ENCODE data around the gene RALGAPA2. TPM values are rescaled to one million over a fixed set of nuclear protein-coding genes. Genes with fewer than 3 reads are reported as not detected.

RALGAPA2 gene
- total and polyA plus RNA-seq, 2 donors (not counting 3 experiments of a cell fraction or from before 2014, with no cell fraction given): 10.0 to 46.8 TPM

GRCh38 chr20:20482453-20482852, 230.0 kb downstream of the RALGAPA2 start:
- DNase-seq (ENCODE audit: low read depth, low spot score) (no peak), FAIRE-seq (no peak)
- no peak overlapping the region for H3K9ac ChIP-seq (replicated peaks; ENCODE audit: extremely low read depth, insufficient read depth, low read length)
- no peaks in the 10 kb centered on the region for H4K20me1 ChIP-seq (replicated peaks; ENCODE audit: control insufficient read depth, extremely low read depth, insufficient read depth, low read length)
- no peaks in the 10 kb centered on the region for H3K27me3 ChIP-seq (ENCODE audit: control insufficient read depth in 2 of 2, insufficient read depth in 2 of 2, low read length in 2 of 2)
- POLR2A ChIA-PET: no interaction called here
- H3K4me3 ChIP-seq (replicated peaks in 1 of 3; ENCODE audit: insufficient read depth in 1 of 3, low read depth in 1 of 3, low read length in 3 of 3): no peak overlapping the region
- H3K36me3 ChIP-seq (ENCODE audit: control insufficient read depth in 2 of 2, extremely low read depth in 1 of 2, insufficient read depth in 2 of 2, low read length in 2 of 2): peaks cover 0 to 5% of the 10 kb centered on the region in 2 experiments
- dilution Hi-C loops (cut with MboI; ENCODE audit: extremely low pct_ligation_motif_present, low sequenced_read_pairs) (no loop called here), intact Hi-C loops (cut with micrococcal nuclease) (no loop called here)
- CTCF ChIA-PET: interaction anchor here (1.5 to 1.6 kb wide), 2 partner anchors 17 to 21 kb away, joined by 3 read pairs; no protein-coding TSS in a partner anchor
- TF ChIP-seq EZH2 (IDR thresholded peaks at IDR 0.05; ENCODE audit: borderline replicate concordance, low read depth, low read length, severe bottlenecking) (no peak), MAX (IDR thresholded peaks at IDR 0.05; ENCODE audit: insufficient read depth, insufficient read length) (no peak), GATA2 (IDR thresholded peaks at IDR 0.05; ENCODE audit: insufficient read depth, insufficient read length, low read depth, low read length) (no peak), POLR2A (IDR thresholded peaks at IDR 0.05; ENCODE audit: low read depth, low read length) (no peak), JUN (IDR thresholded peaks at IDR 0.05; ENCODE audit: borderline replicate concordance, insufficient read depth, insufficient read length, low read depth) (no peak), FOS (IDR thresholded peaks at IDR 0.05; ENCODE audit: borderline replicate concordance, insufficient read depth, low read length) (no peak), CTCF (IDR thresholded peaks at IDR 0.05; ENCODE audit: extremely low read depth in 1 of 2, insufficient read depth in 1 of 2, low read depth in 1 of 2, low read length in 2 of 2) (no peak), POLR2AphosphoS5 (IDR thresholded peaks at IDR 0.05; ENCODE audit: insufficient read depth, low read depth, low read length) (no peak), MYC (IDR thresholded peaks at IDR 0.05; ENCODE audit: low read depth, low read length) (no peak)
- H2AFZ ChIP-seq (ENCODE audit: low read depth, low read length): no peak overlapping the region
- H3K4me2 ChIP-seq (ENCODE audit: insufficient read depth, low read length): no peak overlapping the region
- H3K27ac ChIP-seq (ENCODE audit: insufficient read depth, low read depth, low read length): no peak overlapping the region
- H3K9me1 ChIP-seq (replicated peaks; ENCODE audit: control insufficient read depth, extremely low read depth, insufficient read depth, low read length): no peaks in the 10 kb centered on the region
- H3K4me1 ChIP-seq (ENCODE audit: control insufficient read depth, extremely low read depth, insufficient read depth, low read length): no peaks in the 10 kb centered on the region
- H3K79me2 ChIP-seq (ENCODE audit: control insufficient read depth, insufficient read depth, low read length): no peaks in the 10 kb centered on the region
- BruUV-seq (replicated peaks): no TSS peak
- H3K9me3 ChIP-seq (replicated peaks; ENCODE audit: control insufficient read depth, insufficient read depth, low read length): no peaks in the 10 kb centered on the region

Data from endothelial cell of umbilical vein (primary cell).